DND-41 (cell line): ENCODE measurements around the gene PLIN3.

Experiments used
- EZH2 ChIP-seq: IDR thresholded peaks from 3 replicates; pipeline ENCODE4 v1.6.1; 2012; ENCODE audit warnings: borderline replicate concordance, low read depth, mild to moderate bottlenecking, moderate library complexity, low read length, inconsistent platforms; ENCODE audit not compliant: severe bottlenecking
- TF ChIP-seq, protein P1 (sequence below): IDR thresholded peaks from 2 replicates; pipeline ENCODE4 v1.5.1; 2012; ENCODE audit warnings: borderline replicate concordance, low read length, moderate library complexity, mild to moderate bottlenecking; ENCODE audit not compliant: poor library complexity, severe bottlenecking; ENCODE audit errors: extremely low read depth

DNA sequence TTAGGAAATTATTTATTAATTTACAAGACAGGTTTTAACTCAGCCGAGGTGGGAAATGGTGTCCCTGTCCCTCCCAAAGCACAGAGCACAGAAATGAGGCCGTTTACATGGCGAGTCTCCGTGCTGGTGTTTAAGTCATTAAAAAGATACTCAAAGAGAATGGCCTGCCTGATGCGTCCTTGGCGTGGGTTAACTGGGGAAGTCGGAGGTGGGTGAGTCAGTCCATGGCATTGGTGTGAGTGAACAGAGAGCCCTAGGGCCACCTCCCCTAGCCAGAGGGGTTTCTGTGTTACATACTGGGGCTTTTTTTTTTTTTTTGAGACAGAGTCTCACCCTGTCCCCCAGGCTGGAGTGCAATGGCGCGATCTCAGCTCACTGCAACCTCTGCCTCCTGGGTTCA, 72.1 kb downstream of the PLIN3 start:
- TF ChIP-seq, protein P1, sequence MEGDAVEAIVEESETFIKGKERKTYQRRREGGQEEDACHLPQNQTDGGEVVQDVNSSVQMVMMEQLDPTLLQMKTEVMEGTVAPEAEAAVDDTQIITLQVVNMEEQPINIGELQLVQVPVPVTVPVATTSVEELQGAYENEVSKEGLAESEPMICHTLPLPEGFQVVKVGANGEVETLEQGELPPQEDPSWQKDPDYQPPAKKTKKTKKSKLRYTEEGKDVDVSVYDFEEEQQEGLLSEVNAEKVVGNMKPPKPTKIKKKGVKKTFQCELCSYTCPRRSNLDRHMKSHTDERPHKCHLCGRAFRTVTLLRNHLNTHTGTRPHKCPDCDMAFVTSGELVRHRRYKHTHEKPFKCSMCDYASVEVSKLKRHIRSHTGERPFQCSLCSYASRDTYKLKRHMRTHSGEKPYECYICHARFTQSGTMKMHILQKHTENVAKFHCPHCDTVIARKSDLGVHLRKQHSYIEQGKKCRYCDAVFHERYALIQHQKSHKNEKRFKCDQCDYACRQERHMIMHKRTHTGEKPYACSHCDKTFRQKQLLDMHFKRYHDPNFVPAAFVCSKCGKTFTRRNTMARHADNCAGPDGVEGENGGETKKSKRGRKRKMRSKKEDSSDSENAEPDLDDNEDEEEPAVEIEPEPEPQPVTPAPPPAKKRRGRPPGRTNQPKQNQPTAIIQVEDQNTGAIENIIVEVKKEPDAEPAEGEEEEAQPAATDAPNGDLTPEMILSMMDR, result no peak
- no peak for TF ChIP-seq EZH2
